H9 (cell line): Measurements from ENCODE around the gene HOXD12. TPM values are rescaled to one million over a fixed set of nuclear protein-coding genes. Genes with fewer than 3 reads are reported as not detected.
A peak's percentile ranks its signal among the peaks of the same experiment; 100 is the strongest.

Source experiments
- DNase-seq: peaks from one replicate; pipeline ENCODE4 v3.0.0-alpha.2; 2017
- H2AFZ ChIP-seq: one replicate; pipeline ENCODE4 v1.6.1; 2013; ENCODE audit warnings: mild to moderate bottlenecking, low read length, control low read depth, moderate library complexity
- H2AK5ac ChIP-seq: 2 replicates; pipeline ENCODE4 v1.6.1; 2013; ENCODE audit warnings: low read length, control low read depth, mixed read lengths; ENCODE audit not compliant: insufficient read length
- H2BK120ac ChIP-seq: one replicate; pipeline ENCODE4 v1.6.1; 2013; ENCODE audit warnings: low read depth, mild to moderate bottlenecking, low read length, control low read depth, inconsistent platforms; ENCODE audit not compliant: poor library complexity, severe bottlenecking
- H2BK12ac ChIP-seq: 2 replicates; pipeline ENCODE4 v1.6.1; 2013; ENCODE audit warnings: low read length, control low read depth, mixed read lengths, low read depth; ENCODE audit not compliant: insufficient read length
- H2BK15ac ChIP-seq: 2 replicates; pipeline ENCODE4 v1.6.1; 2013; ENCODE audit warnings: low read depth, low read length, control low read depth
- H2BK20ac ChIP-seq: one replicate; pipeline ENCODE4 v1.6.1; 2013; ENCODE audit warnings: low read depth, mild to moderate bottlenecking, low read length, control low read depth, inconsistent platforms; ENCODE audit not compliant: poor library complexity, severe bottlenecking
- H2BK5ac ChIP-seq: 2 replicates; pipeline ENCODE4 v1.6.1; 2013; ENCODE audit warnings: low read length, control low read depth, mixed read lengths; ENCODE audit not compliant: insufficient read length
- H3K14ac ChIP-seq: 2 replicates; pipeline ENCODE4 v1.6.1; 2013; ENCODE audit warnings: low read length, control low read depth; ENCODE audit not compliant: insufficient read depth
- H3K18ac ChIP-seq: 2 replicates; pipeline ENCODE4 v1.6.1; 2013; ENCODE audit warnings: low read depth, mild to moderate bottlenecking, mixed read lengths, low read length, control low read depth; ENCODE audit not compliant: insufficient read length
- H3K23ac ChIP-seq: 2 replicates; pipeline ENCODE4 v1.6.1; 2013; ENCODE audit warnings: low read length, control low read depth, mixed read lengths, low read depth; ENCODE audit not compliant: insufficient read length
- H3K23me2 ChIP-seq: 2 replicates; pipeline ENCODE4 v1.6.1; 2013; ENCODE audit warnings: low read depth, mild to moderate bottlenecking, mixed read lengths, low read length, control low read depth; ENCODE audit not compliant: insufficient read length, poor library complexity, severe bottlenecking
- H3K27ac ChIP-seq: 2 replicates; pipeline ENCODE4 v1.5.1; 2013; ENCODE audit warnings: low read length, control low read depth, mixed read lengths, low read depth; ENCODE audit not compliant: insufficient read length
- H3K27me3 ChIP-seq: 2 replicates; pipeline ENCODE4 v1.6.1; 2013; ENCODE audit warnings: low read length, control low read depth, inconsistent platforms; ENCODE audit not compliant: insufficient read depth
- H3K4ac ChIP-seq: 2 replicates; pipeline ENCODE4 v1.6.1; 2013; ENCODE audit warnings: low read depth, mild to moderate bottlenecking, control low read depth, inconsistent platforms, low read length, moderate library complexity
- H3K4me1 ChIP-seq: 2 replicates; pipeline ENCODE4 v1.6.1; 2013; ENCODE audit warnings: low read length, control low read depth, inconsistent platforms; ENCODE audit not compliant: insufficient read depth
- H3K4me2 ChIP-seq: 2 replicates; pipeline ENCODE4 v1.6.1; 2013; ENCODE audit warnings: low read length, control low read depth, mixed read lengths; ENCODE audit not compliant: insufficient read length, insufficient read depth
- H3K56ac ChIP-seq: 2 replicates; pipeline ENCODE4 v1.6.1; 2013; ENCODE audit warnings: low read depth, mild to moderate bottlenecking, mixed read lengths, low read length, control low read depth; ENCODE audit not compliant: insufficient read length
- H3K79me1 ChIP-seq: 2 replicates; pipeline ENCODE4 v1.6.1; 2013; ENCODE audit warnings: low read depth, mild to moderate bottlenecking, moderate library complexity, low read length, control low read depth, inconsistent platforms; ENCODE audit not compliant: insufficient read depth, poor library complexity, severe bottlenecking
- H3K79me2 ChIP-seq: 2 replicates; pipeline ENCODE4 v1.6.1; 2013; ENCODE audit warnings: low read length, control low read depth, inconsistent platforms; ENCODE audit not compliant: insufficient read depth
- H3K9ac ChIP-seq: 2 replicates; pipeline ENCODE4 v1.6.1; 2013; ENCODE audit warnings: low read length, control low read depth, mixed read lengths; ENCODE audit not compliant: insufficient read length; ENCODE audit errors: extremely low read depth
- H3K9me3 ChIP-seq: one replicate; pipeline ENCODE4 v1.6.1; 2013; ENCODE audit warnings: low read depth, low read length, inconsistent platforms; ENCODE audit not compliant: control insufficient read depth
- H3T11ph ChIP-seq: one replicate; pipeline ENCODE4 v1.6.1; 2013; ENCODE audit warnings: mild to moderate bottlenecking, low read length, control low read depth, inconsistent platforms
- H4K20me1 ChIP-seq: one replicate; pipeline ENCODE4 v1.6.1; 2013; ENCODE audit not compliant: control insufficient read depth, insufficient read length, insufficient read depth
- H4K5ac ChIP-seq: 2 replicates; pipeline ENCODE4 v1.6.1; 2013; ENCODE audit warnings: low read depth, mild to moderate bottlenecking, mixed read lengths, low read length, control low read depth; ENCODE audit not compliant: insufficient read length
- H4K8ac ChIP-seq: replicated peaks from 2 replicates; pipeline ENCODE4 v1.6.1; 2013; ENCODE audit warnings: low read length, control low read depth, mixed read lengths, low read depth; ENCODE audit not compliant: insufficient read length
- H4K91ac ChIP-seq: 2 replicates; pipeline ENCODE4 v1.6.1; 2013; ENCODE audit warnings: low read depth, mild to moderate bottlenecking, moderate library complexity, mixed read lengths, low read length, control low read depth; ENCODE audit not compliant: insufficient read length
- H3K27ac Mint-ChIP-seq, 3 experiments: 2 replicates in 2 of 3; 3 replicates in 1 of 3; pipeline ENCODE4 v1.8.0; 2020 to 2021; ENCODE audit warnings: mixed read lengths in 3 of 3, mild to moderate bottlenecking in 1 of 3, moderate library complexity in 1 of 3
- H3K27me3 Mint-ChIP-seq: 2 replicates; pipeline ENCODE4 v1.8.0; 2021; ENCODE audit warnings: low read depth, mild to moderate bottlenecking, moderate library complexity, mixed read lengths
- H3K36me3 Mint-ChIP-seq, 3 experiments: 2 replicates in 2 of 3; 3 replicates in 1 of 3; pipeline ENCODE4 v1.8.0; 2020 to 2021; ENCODE audit warnings: low read depth in 3 of 3, mixed read lengths in 3 of 3; ENCODE audit not compliant: insufficient read depth in 1 of 3
- H3K4me1 Mint-ChIP-seq, 2 experiments: 2 replicates each; pipeline ENCODE4 v1.8.0; 2020; ENCODE audit warnings: mixed read lengths in 2 of 2
- H3K4me3 Mint-ChIP-seq, 2 experiments: 2 replicates in 1 of 2; 3 replicates in 1 of 2; pipeline ENCODE4 v1.8.0; 2020 to 2021; ENCODE audit warnings: mild to moderate bottlenecking in 2 of 2, mixed read lengths in 2 of 2, moderate library complexity in 1 of 2
- H3K9me3 Mint-ChIP-seq, 2 experiments: 2 replicates in 1 of 2; 3 replicates in 1 of 2; pipeline ENCODE4 v1.8.0; 2020; ENCODE audit warnings: mild to moderate bottlenecking in 2 of 2, mixed read lengths in 2 of 2, moderate library complexity in 1 of 2
- CTCF ChIP-seq: fragments of 200-600 bp; sonication (generic); conservative IDR thresholded peaks from 3 replicates; pipeline ENCODE4 v1.8.0; 2021; ENCODE audit warnings: antibody characterized with exemption, mild to moderate bottlenecking
- WGBS: extraction: QIAGEN DNeasy Blood & Tissue Kit; methylation state at CpG from one replicate; pipeline ENCODE4 v1.1.7; 2013; ENCODE audit warnings: missing lambda C conversion rate, low lambda C conversion rate, mixed read lengths; ENCODE audit not compliant: insufficient read length; ENCODE audit errors: extremely low coverage; 5-methylcytosine and 5-hydroxymethylcytosine counted together
- total RNA-seq: library from RNA; stranded (reverse); gene quantifications from 2 replicates; pipeline ENCODE4 v1.2.1, GENCODE V29; 2021

The HOXD12 gene
- total RNA-seq, 1 experiment from 2014 or later: not detected

GRCh38 chr2:176150584-176151441 lies 51.2 kb downstream of the HOXD12 start:
- H3K4ac ChIP-seq: no peak overlapping the region
- no peak for DNase-seq
- TF ChIP-seq CTCF: no peak
- H3K9ac ChIP-seq: no peak overlapping the region
- H3K4me1 ChIP-seq: no peaks in the 10 kb centered on the region; the same call in 1 of the 2 replicates
- H3K56ac ChIP-seq: no peak overlapping the region
- no peak overlapping the region for H4K91ac ChIP-seq
- H3K23me2 ChIP-seq: no peaks in the 10 kb centered on the region
- Mint-ChIP-seq H3K4me3 (peak overlapping the region in 1 of 2 experiments; percentile 35; a peak in 1 of 5 replicates), H3K9me3 (peaks cover 5 to 6% of the 10 kb centered on the region in 2 experiments; a peak in 3 of 5 replicates), H3K27ac (no peak overlapping the region), H3K36me3 (no peaks in the 10 kb centered on the region; a peak in 1 of 7 replicates), H3K27me3 (peaks cover 100% of the 10 kb centered on the region), H3K4me1 (peaks cover 2 to 30% of the 10 kb centered on the region in 2 experiments; a peak in 3 of 4 replicates)
- no CpG with 5 or more reads among the region's 14 CpGs for WGBS
- no peaks in the 10 kb centered on the region for H3K9me3 ChIP-seq
- no peak overlapping the region for H2BK120ac ChIP-seq
- no peak overlapping the region for H3K4me2 ChIP-seq
- no peak overlapping the region for H2BK15ac ChIP-seq
- H2BK5ac ChIP-seq: no peak overlapping the region
- no peak overlapping the region for H4K8ac ChIP-seq
- H3K27me3 ChIP-seq: peaks cover 100% of the 10 kb centered on the region
- H4K5ac ChIP-seq: no peak overlapping the region
- no peak overlapping the region for H3K23ac ChIP-seq
- H2BK20ac ChIP-seq: no peak overlapping the region
- H3T11ph ChIP-seq: no peak overlapping the region
- no peaks in the 10 kb centered on the region for H3K79me2 ChIP-seq
- H2AFZ ChIP-seq: no peak overlapping the region
- no peak overlapping the region for H3K18ac ChIP-seq
- H2BK12ac ChIP-seq: no peak overlapping the region
- no peaks in the 10 kb centered on the region for H3K79me1 ChIP-seq
- H3K27ac ChIP-seq: no peak overlapping the region
- H2AK5ac ChIP-seq: no peak overlapping the region
- no peak overlapping the region for H3K14ac ChIP-seq
- H4K20me1 ChIP-seq: no peaks in the 10 kb centered on the region
